HG03342 (cell line): ENCODE measurements around the gene RELL2.

Experiments
- ATAC-seq: cut with Tn5 transposase; IDR thresholded peaks from one replicate; pipeline ENCODE4 v1.9.1; 2021; ENCODE audit warnings: mild to moderate bottlenecking, moderate library complexity; ENCODE audit not compliant: unreplicated experiment

The RELL2 gene

DNA sequence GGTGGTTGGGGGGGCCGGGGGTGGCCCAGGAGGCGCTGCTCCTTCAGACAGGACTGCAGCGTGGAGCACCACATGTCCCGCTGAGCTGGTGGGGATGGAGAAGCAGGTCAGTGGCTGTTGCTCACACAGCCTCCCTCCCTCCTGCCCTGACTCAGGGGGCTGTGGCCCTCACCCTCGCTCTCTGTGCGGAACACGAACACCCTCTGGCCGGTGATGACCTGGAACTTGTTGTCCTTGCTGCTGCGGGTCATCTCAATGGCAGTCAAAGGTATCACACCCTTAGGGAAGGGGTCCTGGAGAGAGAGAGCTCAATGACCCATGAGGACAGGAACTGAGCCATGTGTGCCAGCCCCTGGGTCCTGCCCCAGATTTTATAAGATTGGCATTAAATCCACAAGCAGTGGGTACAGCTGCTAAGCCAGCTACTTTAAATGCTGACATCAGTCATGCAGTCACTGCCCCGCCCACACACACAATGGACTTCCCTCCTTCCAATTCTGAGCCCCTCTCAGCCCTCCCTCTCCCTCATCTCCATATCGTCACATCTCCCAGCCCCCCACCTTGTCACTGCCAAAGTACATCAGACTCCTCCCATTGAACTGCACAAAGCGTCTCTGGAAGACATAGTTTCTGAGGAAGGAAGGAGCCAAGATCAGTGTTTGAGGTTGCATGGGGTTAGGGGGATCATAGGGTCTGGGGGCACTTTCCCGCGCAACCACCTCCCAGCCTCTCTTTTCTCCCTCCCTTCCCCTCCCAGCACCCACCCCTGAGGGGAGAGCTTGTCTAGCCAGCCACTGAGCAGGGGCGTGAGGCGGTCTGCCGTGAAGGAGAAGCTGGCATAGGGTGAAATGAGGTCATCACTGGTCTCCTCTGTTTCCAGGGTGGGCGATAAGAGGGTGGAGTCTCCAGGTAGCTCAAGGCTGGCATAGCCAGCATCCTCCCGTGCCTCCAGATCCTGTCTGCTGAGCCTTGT lies 36.3 kb downstream of the RELL2 start:
- ATAC-seq, result no peak

DNA sequence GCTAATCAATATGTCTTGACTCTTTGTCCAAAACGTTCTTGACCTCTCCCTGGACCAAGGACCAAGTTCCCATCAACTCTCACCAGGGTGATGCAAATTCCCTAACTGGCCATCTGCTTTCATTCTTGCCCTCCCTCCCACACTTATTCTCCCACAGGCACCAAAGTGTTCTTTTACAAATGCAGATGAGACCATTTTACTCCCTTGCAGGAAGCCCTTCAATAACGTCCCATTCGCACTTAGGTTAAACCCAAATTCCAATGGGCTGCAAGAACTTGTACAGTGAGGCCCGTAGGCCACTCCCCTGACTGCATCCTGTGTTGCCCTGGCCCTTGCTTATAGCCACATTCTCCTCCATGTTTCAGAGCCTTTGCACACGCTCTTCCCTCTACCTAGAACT lies 38.0 kb downstream of the RELL2 start:
- ATAC-seq, result no peak

DNA sequence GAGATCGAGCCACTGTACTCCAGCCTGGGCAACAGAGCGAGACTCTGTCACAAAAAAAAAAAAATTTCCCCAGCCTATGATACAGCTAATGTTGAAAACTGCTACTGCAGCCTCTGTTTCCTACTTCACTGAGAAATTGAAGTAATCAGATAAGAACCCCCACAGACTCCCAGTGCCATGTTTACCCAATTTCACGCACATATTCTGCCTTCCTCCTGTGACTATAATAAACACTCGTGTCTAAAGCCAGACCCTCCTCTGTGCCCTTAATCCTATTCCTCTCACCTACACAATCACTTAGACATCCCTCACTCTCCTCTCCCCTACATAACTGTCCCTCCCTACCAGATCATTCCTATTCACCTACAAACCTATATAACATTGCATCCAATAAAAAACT lies 38.9 kb downstream of the RELL2 start:
- no peak for ATAC-seq

DNA sequence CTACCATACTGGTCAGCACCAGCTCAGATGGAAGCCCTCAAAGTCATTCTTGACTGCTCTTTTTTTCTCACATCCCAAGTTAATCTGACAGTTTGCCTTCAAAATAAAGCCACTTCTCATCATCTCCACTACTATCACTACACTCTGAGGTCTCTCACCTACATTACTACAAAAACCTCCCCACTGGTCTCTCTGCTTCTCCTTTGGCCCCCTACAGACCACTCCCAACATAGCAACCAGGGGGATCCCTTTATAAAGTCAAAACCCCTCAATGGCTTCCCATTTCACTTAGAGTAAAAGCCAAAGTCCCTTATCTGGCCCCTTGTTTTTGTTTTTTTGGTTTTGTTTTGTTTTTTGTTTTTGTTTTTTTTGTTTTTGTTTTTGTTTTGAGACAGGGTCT lies 40.6 kb downstream of the RELL2 start:
- no peak for ATAC-seq

DNA sequence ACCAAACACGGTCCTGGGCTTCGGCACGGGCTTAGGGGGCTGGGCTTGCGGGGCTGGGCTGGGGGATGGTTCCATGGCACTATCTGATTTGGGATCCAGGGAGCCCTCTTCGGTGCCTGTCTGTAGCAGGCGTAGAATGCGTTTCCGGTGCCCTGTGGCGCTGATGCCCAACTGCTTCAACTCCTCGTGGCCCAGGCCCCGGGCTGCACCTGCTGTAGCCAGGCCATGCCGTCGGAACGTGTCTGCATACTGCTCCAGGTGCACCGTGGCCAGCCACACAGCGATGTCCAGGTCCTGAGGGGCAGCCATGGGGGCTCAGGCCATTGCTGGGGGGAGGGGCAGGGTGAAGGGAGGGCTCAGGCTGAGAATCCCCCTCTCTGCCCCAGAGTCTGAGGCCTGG lies 43.4 kb downstream of the RELL2 start:
- ATAC-seq, result no peak

DNA sequence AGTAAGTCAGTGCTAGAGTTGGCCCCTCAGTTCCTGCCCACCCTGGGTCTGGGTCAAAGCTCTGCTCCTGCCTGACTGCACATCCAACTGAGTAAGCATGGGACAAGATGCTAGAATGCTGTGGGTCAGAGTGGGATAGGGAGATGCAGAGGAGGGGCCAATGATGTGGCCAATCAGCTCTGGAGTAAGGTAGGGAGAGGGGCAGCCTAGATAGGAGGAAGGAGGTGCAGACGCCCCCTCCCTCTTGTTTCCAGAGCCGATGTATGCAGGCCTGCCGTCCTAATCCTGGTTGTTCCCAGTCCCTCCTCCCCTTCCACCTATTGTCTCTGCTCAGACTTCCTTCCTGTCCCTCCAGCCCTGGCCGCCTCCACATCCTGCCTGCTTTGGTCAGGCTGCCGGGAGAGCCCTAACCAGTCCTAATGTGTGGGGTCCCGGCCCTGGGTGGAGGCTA lies 44.0 kb downstream of the RELL2 start:
- ATAC-seq, result no peak

DNA sequence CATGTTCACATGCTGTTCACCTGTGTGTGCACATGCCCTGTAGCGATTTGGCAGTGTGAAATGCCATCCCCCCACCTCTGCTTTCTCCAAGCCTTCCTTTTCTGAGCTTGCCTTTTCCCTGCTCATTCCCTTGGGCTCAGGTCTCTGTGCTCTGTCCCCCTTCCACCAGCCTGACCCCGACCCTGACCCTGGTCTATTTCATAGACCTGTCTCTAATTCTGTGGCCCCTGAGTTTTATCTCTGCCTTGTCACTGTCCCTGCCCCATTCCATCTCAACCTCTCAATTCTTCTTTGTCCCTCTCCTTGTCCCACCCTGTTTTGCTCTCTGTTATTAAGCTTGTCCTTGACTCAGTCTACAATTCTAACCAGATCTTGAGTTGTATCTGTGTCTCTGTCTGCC lies 44.5 kb downstream of the RELL2 start:
- ATAC-seq, result no peak

DNA sequence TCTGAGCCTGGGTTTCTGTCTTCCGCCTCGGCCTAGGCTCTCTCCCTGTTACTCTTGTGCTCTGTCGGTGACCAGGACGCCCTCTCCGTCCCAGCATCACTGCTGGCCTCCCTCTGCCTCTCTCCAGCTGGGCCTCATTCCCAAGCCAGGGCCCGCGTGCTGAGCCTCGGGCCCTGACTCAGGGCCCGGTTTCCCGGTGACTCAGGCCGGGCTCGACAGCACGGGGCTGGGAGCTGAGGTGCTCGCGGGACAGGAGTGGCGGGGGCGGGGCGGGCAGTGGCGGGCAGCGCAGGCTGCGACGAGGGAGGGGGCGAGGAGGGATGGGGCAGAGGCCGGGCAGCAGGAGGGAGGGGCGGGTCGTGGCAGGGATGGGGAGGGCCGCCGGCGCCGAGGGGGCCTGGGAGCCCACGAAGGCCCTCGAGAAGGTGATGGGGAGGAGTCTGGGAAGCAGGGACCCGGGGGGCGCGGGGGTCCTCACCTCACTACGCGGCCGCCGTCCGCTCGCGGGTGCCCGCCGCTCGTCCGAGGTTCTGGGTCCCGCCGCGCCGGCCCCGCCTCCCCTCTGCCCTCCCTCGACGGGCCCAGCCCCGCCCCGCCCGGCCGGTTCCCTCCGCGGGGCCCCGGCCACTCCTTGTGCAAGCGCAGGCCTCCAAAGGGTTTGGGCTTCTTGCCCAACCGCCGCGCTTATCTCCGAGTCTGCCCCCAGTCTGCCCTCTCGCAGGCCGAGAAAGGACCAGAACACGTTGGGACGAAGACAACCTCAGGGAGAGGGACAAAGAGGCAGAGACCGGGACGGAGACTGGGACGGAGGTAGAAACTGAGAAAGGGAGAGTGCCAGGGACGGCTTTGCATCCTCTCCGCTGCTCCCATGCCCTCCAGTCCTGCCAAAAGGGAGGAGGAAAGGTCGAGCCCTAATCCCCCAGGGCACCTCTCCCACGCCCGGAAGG lies 45.2 kb downstream of the RELL2 start, which contains the start of gene ARAP3:
Gene ARAP3 (minus strand): TSS at position 536 of the 947 bp plus-strand sequence. CDS start 1,744 bp downstream, outside the sequence.
- no peak for ATAC-seq

DNA sequence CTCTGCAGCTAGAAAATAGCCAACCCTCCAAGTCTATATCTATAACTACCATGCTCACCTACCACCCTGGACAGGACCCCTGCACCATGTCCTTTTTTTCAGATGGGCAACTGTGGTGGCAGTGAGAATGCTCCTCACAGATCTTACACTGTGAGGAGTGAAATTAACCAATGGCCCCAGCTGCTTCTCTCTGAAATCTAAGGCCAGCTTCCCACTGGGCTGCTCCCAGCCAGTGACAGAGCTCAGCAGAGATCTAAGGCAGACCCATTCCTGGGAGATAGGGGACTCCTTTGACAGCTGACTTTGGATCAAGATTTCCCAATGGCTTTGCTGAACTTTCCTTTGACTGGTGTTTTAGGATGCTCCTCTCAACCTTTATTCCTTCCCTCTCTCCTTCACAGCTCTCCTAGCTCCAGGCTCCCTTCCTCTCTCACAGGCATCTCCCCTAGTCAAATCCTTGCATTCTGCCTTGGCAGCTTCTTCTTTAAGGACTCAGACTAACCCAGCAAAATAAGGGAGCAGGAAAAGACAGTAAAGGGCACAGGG lies 46.9 kb downstream of the RELL2 start:
- no peak for ATAC-seq

DNA sequence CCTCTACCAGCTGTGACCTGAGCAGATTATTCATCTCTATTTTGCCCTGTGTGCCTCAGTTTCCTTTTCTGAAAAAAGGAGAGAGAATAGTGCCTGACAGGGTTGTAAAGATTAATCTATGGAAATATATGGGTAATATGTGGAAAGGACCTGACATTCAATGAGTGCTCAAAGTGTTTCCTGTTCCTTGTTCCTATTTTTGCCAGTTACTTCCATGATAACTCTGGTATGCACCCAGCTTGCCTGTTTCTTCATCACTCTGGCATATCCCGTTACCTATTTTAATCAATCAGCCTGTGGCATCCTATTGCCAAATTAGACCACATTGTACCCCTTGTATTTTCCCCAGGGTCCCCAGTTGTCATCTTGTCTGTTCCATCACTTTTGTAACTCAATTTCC lies 48.8 kb downstream of the RELL2 start:
- no peak for ATAC-seq

DNA sequence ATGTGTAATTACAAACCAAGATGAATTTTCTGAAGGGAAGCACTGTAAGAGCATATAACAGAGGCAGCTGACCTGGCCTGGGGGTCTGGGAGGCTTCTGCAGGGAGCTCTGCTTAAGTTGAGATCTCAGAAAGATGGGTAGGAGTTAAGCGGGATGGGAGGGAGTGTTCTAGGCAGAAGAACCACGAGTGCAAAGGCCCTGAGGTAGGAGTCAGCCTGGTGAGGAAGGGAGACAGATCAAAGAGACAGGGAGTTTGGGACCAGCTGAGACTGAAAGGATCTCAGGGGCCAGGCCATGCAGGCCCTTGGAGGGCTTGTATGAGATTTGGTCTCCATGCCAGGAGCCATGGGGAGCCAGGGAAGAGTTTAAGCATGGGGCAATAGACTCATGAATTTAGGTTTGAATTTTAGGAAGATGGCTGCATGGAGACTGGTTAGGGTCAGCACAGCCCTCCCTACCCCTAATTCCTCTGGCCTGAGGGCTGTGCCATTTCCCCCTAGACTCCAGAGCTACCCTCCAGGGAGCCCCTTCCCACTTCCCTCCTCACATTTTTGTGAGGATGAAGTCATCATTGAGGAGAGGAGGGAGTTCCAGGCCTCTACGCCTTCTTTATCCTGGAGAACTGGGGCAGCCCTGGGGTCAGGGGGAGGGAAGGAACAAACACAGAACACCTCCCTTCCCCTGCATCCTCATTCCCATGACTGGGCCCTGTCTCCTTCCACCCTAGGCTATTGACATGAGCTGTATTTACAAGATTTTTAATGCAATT lies 50.0 kb downstream of the RELL2 start:
- ATAC-seq, result no peak
